ENCODE data around the gene BLVRB.

BLVRB gene

DNA sequence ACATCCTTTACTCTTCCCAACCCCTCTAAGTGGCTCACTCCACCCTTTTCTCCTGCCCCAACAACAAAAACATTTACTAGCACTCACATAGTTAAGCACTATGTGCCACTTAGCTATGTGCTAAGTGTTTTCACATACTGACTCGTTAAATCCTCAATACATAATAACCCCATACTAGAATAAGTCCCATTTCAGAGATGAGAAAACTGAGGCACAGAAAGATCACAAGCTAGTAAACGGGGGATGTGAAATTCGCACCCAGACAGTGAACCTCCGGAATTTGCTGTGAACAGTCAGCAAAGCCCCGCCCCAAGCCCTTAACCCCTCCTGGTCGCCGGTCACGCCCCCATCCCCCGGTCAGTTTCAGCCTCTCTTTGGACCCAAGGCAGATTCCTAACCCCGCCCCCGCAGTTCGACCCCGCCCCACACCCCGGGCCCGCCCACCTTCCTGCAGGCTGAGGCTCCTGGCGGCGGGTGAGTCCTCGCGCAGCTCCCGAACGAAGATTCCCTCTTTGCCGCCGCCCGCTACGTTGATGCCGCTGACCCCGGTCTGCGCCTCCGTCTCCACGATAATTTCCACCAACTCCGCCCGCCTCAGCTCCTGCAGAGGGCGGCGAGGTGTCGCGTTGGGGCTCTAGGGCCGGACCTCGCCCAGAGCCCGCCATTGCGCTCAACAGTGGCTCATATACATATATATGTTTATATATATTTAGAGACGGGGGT is 62.1 kb downstream of the BLVRB start:
- peak; percentile 95 for DNase-seq (ENCODE audit: low spot score)

GRCh38 chr19:40400559-40400958 is 65.0 kb downstream of the BLVRB start:
- no peak for DNase-seq (ENCODE audit: low spot score)

- no peak for DNase-seq (ENCODE audit: low spot score)
Measured at GRCh38 chr19:40398417-40399131, 67.0 kb downstream of the BLVRB start.

Measured in hepatic stellate cell (primary cell).